Parathyroid adenoma (tissue), 2 donors: Measurements from ENCODE around the gene RSF1.
"Not testable (repeated sequence)": the region's sequence is repeated elsewhere in the genome, so short reads cannot be mapped to it uniquely, and the experiment has no call there.

Experiments used
- H2AFZ ChIP-seq: fragments of 300-600 bp; sonication (generic); one replicate; pipeline ENCODE4 v1.7.0; 2017; ENCODE audit warnings: antibody characterized with exemption, mild to moderate bottlenecking
- H3K27ac ChIP-seq: fragments of 300-600 bp; sonication (generic); one replicate; pipeline ENCODE4 v1.7.0; 2017
- H3K27me3 ChIP-seq: fragments of 300-600 bp; sonication (generic); one replicate; pipeline ENCODE4 v1.7.0; 2017; ENCODE audit warnings: low read length; ENCODE audit not compliant: control insufficient read depth, insufficient read depth
- H3K36me3 ChIP-seq: fragments of 300-600 bp; sonication (generic); one replicate; pipeline ENCODE4 v1.7.0; 2017; ENCODE audit warnings: low read length; ENCODE audit not compliant: control insufficient read depth, insufficient read depth
- H3K4me1 ChIP-seq: fragments of 300-600 bp; sonication (generic); one replicate; pipeline ENCODE4 v1.7.0; 2017; ENCODE audit warnings: control low read depth
- H3K4me2 ChIP-seq: fragments of 300-600 bp; sonication (generic); one replicate; pipeline ENCODE4 v1.7.0; 2017; ENCODE audit warnings: low read length
- H3K4me3 ChIP-seq: fragments of 300-600 bp; sonication (generic); one replicate; pipeline ENCODE4 v1.7.0; 2017; ENCODE audit warnings: low read depth, low read length
- H3K79me2 ChIP-seq: fragments of 300-600 bp; sonication (generic); one replicate; pipeline ENCODE4 v1.7.0; 2017; ENCODE audit warnings: control low read depth
- H3K9ac ChIP-seq: fragments of 300-600 bp; sonication (generic); one replicate; pipeline ENCODE4 v1.7.0; 2017; ENCODE audit warnings: mild to moderate bottlenecking
- H3K9me3 ChIP-seq: fragments of 300-600 bp; sonication (generic); one replicate; pipeline ENCODE4 v1.7.0; 2017; ENCODE audit warnings: low read length; ENCODE audit not compliant: control insufficient read depth
- TF ChIP-seq, protein P1 (sequence below): fragments of 300-600 bp; sonication (generic); IDR thresholded peaks from one replicate; pipeline ENCODE4 v1.7.0; 2017; ENCODE audit warnings: antibody characterized with exemption, mild to moderate bottlenecking
- donor health status: primary hyperparathyroidism.

RSF1 gene

GRCh38 chr11:77842441-77843121 lies 22.1 kb upstream of the RSF1 start:
- Histone ChIP-seq H3K4me2 (no peak overlapping the region), H2AFZ (no peak overlapping the region), H3K79me2 (no peaks in the 10 kb centered on the region), H3K36me3 (no peaks in the 10 kb centered on the region), H3K4me3 (no peak overlapping the region), H3K9ac (no peak overlapping the region), H3K27me3 (no peaks in the 10 kb centered on the region), H3K4me1 (no peaks in the 10 kb centered on the region), H3K27ac (no peak overlapping the region), H3K9me3 (no peaks in the 10 kb centered on the region)
- TF ChIP-seq, protein P1, sequence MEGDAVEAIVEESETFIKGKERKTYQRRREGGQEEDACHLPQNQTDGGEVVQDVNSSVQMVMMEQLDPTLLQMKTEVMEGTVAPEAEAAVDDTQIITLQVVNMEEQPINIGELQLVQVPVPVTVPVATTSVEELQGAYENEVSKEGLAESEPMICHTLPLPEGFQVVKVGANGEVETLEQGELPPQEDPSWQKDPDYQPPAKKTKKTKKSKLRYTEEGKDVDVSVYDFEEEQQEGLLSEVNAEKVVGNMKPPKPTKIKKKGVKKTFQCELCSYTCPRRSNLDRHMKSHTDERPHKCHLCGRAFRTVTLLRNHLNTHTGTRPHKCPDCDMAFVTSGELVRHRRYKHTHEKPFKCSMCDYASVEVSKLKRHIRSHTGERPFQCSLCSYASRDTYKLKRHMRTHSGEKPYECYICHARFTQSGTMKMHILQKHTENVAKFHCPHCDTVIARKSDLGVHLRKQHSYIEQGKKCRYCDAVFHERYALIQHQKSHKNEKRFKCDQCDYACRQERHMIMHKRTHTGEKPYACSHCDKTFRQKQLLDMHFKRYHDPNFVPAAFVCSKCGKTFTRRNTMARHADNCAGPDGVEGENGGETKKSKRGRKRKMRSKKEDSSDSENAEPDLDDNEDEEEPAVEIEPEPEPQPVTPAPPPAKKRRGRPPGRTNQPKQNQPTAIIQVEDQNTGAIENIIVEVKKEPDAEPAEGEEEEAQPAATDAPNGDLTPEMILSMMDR: no peak

DNA sequence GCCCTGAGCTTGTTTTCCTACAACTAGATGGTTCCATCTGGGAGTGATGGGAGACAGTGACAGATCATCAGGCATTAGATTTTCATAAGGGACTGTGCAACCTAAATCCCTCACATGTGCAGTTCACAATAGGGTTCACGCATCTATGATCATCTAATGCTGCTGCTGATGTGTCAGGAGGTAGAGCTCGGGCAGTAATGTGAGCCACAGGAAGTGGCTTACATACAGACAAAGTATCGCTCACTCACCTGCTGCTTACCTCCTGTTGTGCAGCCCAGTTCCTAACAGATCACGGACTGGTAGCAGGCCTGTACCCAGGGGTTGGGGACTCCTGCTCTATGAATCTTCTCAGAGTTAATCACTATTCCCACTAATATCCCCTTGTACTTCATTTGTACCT lies 12.8 kb upstream of the RSF1 start:
- no peak overlapping the region for H3K4me3 ChIP-seq
- no peaks in the 10 kb centered on the region for H3K79me2 ChIP-seq
- H3K27ac ChIP-seq: no peak overlapping the region
- no peaks in the 10 kb centered on the region for H3K9me3 ChIP-seq
- H3K4me2 ChIP-seq: no peak overlapping the region
- H3K27me3 ChIP-seq: no peaks in the 10 kb centered on the region
- no peaks in the 10 kb centered on the region for H3K4me1 ChIP-seq
- no peak overlapping the region for H2AFZ ChIP-seq
- no peak overlapping the region for H3K9ac ChIP-seq
- H3K36me3 ChIP-seq: no peaks in the 10 kb centered on the region
- TF ChIP-seq, protein P1: no peak

DNA sequence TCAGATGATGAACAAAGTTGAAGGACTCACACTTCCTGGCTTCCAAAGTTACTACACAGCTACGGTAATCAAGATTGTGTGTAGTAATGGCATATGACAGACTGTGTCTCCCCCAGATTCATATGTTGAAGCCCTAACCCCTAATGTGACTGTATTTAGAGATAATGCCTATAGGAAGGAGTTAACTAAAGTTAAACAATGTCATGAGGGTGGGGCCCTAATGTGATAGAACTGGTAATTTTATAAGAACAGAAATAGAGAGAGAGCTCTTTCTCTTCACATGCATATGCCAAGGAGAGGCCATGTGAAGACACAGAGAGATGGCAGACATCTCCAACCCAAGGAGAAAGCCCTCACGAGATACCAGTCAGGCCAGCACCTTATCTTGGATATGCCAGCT lies 8.4 kb upstream of the RSF1 start:
- Histone ChIP-seq H3K36me3 (no peaks in the 10 kb centered on the region), H3K4me2 (no peak overlapping the region), H3K27ac (no peak overlapping the region), H2AFZ (no peak overlapping the region), H3K9ac (no peak overlapping the region), H3K27me3 (no peaks in the 10 kb centered on the region), H3K9me3 (no peaks in the 10 kb centered on the region), H3K4me3 (no peak overlapping the region), H3K79me2 (no peaks in the 10 kb centered on the region), H3K4me1 (no peaks in the 10 kb centered on the region)
- TF ChIP-seq, protein P1: no peak

DNA sequence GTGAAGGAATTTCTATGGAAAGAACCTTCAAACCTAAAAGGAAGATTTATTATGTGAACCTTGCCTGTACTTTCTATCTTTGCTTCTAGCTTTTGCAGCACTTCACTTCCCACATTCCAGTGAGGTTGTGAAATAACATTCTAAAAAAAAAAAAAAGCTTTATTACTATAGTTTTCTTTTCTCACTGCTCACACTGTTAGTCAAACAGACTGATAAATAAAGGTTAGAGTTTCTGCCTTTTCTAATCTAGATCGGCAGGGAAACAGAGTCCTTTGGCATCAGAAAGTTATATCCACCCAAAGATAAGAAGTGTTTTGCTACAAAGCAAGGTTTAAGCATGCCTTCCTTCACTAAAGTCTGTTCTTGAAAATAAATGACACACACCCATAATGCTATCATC lies 3.3 kb upstream of the RSF1 start:
- Histone ChIP-seq H3K4me3 (no peak overlapping the region), H3K9ac (no peak overlapping the region), H3K27ac (no peak overlapping the region), H3K27me3 (no peaks in the 10 kb centered on the region), H3K79me2 (peaks cover 2% of the 10 kb centered on the region), H3K4me2 (no peak overlapping the region), H3K4me1 (peaks cover 4% of the 10 kb centered on the region), H3K9me3 (no peaks in the 10 kb centered on the region), H2AFZ (no peak overlapping the region), H3K36me3 (no peaks in the 10 kb centered on the region)
- TF ChIP-seq, protein P1: no peak

GRCh38 chr11:77822126-77822525 lies 1.6 kb upstream of the RSF1 start:
- not testable (repeated sequence) for H3K4me1 ChIP-seq, H3K27ac ChIP-seq, H3K36me3 ChIP-seq, H3K27me3 ChIP-seq, H3K9me3 ChIP-seq, H3K4me3 ChIP-seq, H2AFZ ChIP-seq, H3K79me2 ChIP-seq, H3K4me2 ChIP-seq, H3K9ac ChIP-seq
